Measurements from ENCODE around the gene ISG20L2.

ISG20L2 gene

GRCh38 chr1:156752843-156753482 is 24.4 kb upstream of the ISG20L2 start:
- DNase-seq, result no peak

GRCh38 chr1:156751757-156752481 is 23.4 kb upstream of the ISG20L2 start:
- peak; percentile 97 for DNase-seq

GRCh38 chr1:156751451-156751756 is 22.8 kb upstream of the ISG20L2 start, which contains the start of gene HDGF:
HDGF (minus strand) TSS chr1:156751675; CDS start chr1:156751429, 246 bp downstream.
- DNase-seq, result no peak

GRCh38 chr1:156750711-156751450 is 22.3 kb upstream of the ISG20L2 start:
- DNase-seq, result no peak

- DNase-seq, result peak; percentile 55
These were observed 21.7 kb upstream of the ISG20L2 start for GRCh38 chr1:156750191-156750672.

GRCh38 chr1:156749419-156750118 is 21.0 kb upstream of the ISG20L2 start:
- no peak for DNase-seq

- DNase-seq, result no peak
These were observed 20.3 kb upstream of the ISG20L2 start for GRCh38 chr1:156748670-156749418.

- no peak for DNase-seq
These were observed 19.4 kb upstream of the ISG20L2 start for GRCh38 chr1:156747742-156748669.

- DNase-seq, result no peak
These were observed 18.4 kb upstream of the ISG20L2 start for GRCh38 chr1:156746728-156747631.

GRCh38 chr1:156746406-156746727 is 17.8 kb upstream of the ISG20L2 start:
- no peak for DNase-seq

GRCh38 chr1:156745881-156746280 is 17.3 kb upstream of the ISG20L2 start:
- no peak for DNase-seq

GRCh38 chr1:156744786-156745419 is 16.3 kb upstream of the ISG20L2 start:
- DNase-seq, result no peak

- DNase-seq, result no peak
These were observed 15.8 kb upstream of the ISG20L2 start for GRCh38 chr1:156744344-156744743.

- DNase-seq, result no peak
These were observed 15.1 kb upstream of the ISG20L2 start for GRCh38 chr1:156743367-156744302.

GRCh38 chr1:156742801-156743200 is 14.2 kb upstream of the ISG20L2 start:
- no peak for DNase-seq

GRCh38 chr1:156742017-156742416 is 13.5 kb upstream of the ISG20L2 start:
- no peak for DNase-seq

- no peak for DNase-seq
These were observed 13.0 kb upstream of the ISG20L2 start for GRCh38 chr1:156741481-156741983.

GRCh38 chr1:156740741-156741480 is 12.3 kb upstream of the ISG20L2 start, which contains the start of gene MRPL24:
MRPL24 (minus strand) TSS chr1:156741088; CDS start chr1:156738704, 2,384 bp downstream.
- DNase-seq, result peak; percentile 92

Data from activated T-cell treated with anti-CD3 and anti-CD28 coated beads for 4 hours (primary cell).